Lung (tissue), 12 donors: Measurements from ENCODE around the gene NFATC2. TPM values are rescaled to one million over a fixed set of nuclear protein-coding genes. Genes with fewer than 3 reads are reported as not detected.

Experiments used
- ATAC-seq: fragments of 200-7000 bp; cut with Tn5 transposase; one replicate; pipeline ENCODE4 v1.9.1; 2020; ENCODE audit warnings: moderate number of reproducible peaks; ENCODE audit not compliant: insufficient read depth, low FRiP score
- DNase-seq, 3 donors: peaks; one replicate each; pipeline ENCODE4 v3.0.0-alpha.2; 2013 to 2017
- H3K27ac ChIP-seq, 2 donors: one replicate each; pipeline ENCODE4 v1.5.1; 2013; ENCODE audit warnings: mild to moderate bottlenecking in 2 of 2, moderate library complexity in 2 of 2, control low read depth in 1 of 2, inconsistent platforms in 1 of 2, low read depth in 1 of 2, low read length in 1 of 2
- H3K27me3 ChIP-seq, 3 donors: one replicate each; pipeline ENCODE4 v1.5.1; 2013; ENCODE audit warnings: low read length in 2 of 3; ENCODE audit not compliant: control insufficient read depth in 3 of 3, insufficient read depth in 3 of 3
- H3K36me3 ChIP-seq, 4 donors: one replicate each; pipeline ENCODE4 v1.5.1; 2013; ENCODE audit warnings: low read length in 4 of 4, mild to moderate bottlenecking in 1 of 4, moderate library complexity in 1 of 4; ENCODE audit not compliant: control insufficient read depth in 4 of 4, insufficient read depth in 4 of 4
- H3K4me1 ChIP-seq, 5 donors: one replicate each; pipeline ENCODE4 v1.5.1; 2013; ENCODE audit warnings: low read length in 5 of 5, mild to moderate bottlenecking in 2 of 5, moderate library complexity in 1 of 5; ENCODE audit not compliant: control insufficient read depth in 5 of 5, insufficient read depth in 5 of 5
- H3K4me3 ChIP-seq: one replicate; pipeline ENCODE4 v1.5.1; 2013; ENCODE audit warnings: mild to moderate bottlenecking, control low read depth, moderate library complexity
- H3K9ac ChIP-seq, 2 donors: one replicate each; pipeline ENCODE4 v1.5.1; 2013; ENCODE audit warnings: low read length in 2 of 2, control low read depth in 1 of 2; ENCODE audit not compliant: insufficient read depth in 1 of 2
- H3K9me3 ChIP-seq, 4 donors: one replicate each; pipeline ENCODE4 v1.5.1; 2013; ENCODE audit warnings: low read length in 3 of 4, mild to moderate bottlenecking in 1 of 4, moderate library complexity in 1 of 4; ENCODE audit not compliant: control insufficient read depth in 4 of 4, insufficient read depth in 3 of 4
- CTCF ChIP-seq: IDR thresholded peaks from 2 replicates; pipeline ENCODE4 v1.5.1; 2012; ENCODE audit warnings: mild to moderate bottlenecking; ENCODE audit errors: control extremely low read depth, extremely low read depth
- WGBS, 2 donors: extraction: QIAGEN DNeasy Blood & Tissue Kit; methylation state at CpG; one replicate each; pipeline ENCODE4 v1.1.7; 2013; 5-methylcytosine and 5-hydroxymethylcytosine counted together
- polyA plus RNA-seq, 2 donors: library from polyadenylated mRNA; stranded (reverse); fragments of 200-250 nt; gene quantifications; one replicate each; pipeline ENCODE4 v1.2.1, GENCODE V29; 2013
- total RNA-seq, 2 donors: library from RNA; depleted of rRNA in 1 of 2; stranded (reverse); fragments of >200 nt in 1 of 2; gene quantifications; one replicate each; pipeline ENCODE4 v1.2.1, GENCODE V29; 2014 to 2021
- donor health status: control.
- donor health status: control.
- donor health status: Bipolar disorder and iron deficiency.
- donor health status: healthy.
- donor health status: DM: yes; HTN: yes; CAD: no.

NFATC2 gene
- total and polyA plus RNA-seq, 4 donors, result 1.3 to 8.7 (median 4.7) TPM

- H3K27ac ChIP-seq, result no peak overlapping the region
- no peak overlapping the region for H3K9ac ChIP-seq
- H3K4me1 ChIP-seq, result peaks cover 0 to 23% (median 5%) of the 10 kb centered on the region in 5 donors
- H3K36me3 ChIP-seq, result peaks cover 0 to 7% (median 2%) of the 10 kb centered on the region in 4 donors
- WGBS, 2 donors, result 85 to 93% methylated on average over 6 of the region's 6 CpGs
- TF ChIP-seq CTCF, result no peak
- DNase-seq, result peak in 1 of 3 donors; percentile 7
- no peak overlapping the region for H3K4me3 ChIP-seq
- H3K9me3 ChIP-seq, result no peaks in the 10 kb centered on the region
- no peak for ATAC-seq
- no peaks in the 10 kb centered on the region for H3K27me3 ChIP-seq
These were observed 31.4 kb downstream of the NFATC2 start for GRCh38 chr20:51510936-51511605.

DNA sequence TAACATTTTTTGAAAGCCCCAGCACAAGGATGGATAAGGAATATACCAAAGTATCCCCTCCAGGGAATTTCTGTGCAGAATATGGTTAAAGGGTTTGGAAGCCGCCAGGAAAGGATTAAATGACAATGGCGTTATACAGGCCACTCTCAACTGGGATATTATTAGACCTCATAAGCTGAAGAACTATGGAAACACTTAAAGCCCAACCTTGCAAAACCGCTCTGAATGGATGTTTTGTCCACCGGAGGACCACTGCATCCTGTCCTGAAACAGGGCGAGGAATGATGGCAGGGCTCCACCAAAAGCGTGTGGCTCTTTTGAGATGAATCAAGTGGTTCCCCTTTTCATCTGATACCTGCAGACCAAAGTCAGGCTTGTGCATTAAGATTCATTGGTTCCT, 32.4 kb downstream of the NFATC2 start:
- peaks cover 0 to 4% (median 2%) of the 10 kb centered on the region in 4 donors for H3K36me3 ChIP-seq

DNA sequence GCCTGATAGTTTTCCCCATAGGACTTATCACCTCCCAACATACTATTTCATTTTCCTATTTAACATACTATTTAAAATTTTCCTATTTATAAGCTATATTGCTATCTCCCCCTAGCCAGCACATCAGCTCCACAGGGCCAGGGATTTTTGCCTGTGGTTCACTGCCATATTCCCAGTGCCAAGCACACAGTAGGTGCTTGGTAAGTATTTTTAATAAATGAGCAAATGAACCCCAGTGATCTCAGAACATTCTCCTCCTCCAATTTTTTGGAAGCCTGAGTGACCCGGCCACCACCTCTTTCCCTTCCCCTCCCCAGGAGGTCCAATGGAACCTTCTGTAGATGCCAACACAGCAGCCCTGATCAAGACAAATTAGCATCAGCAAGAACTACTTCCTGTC, 33.3 kb downstream of the NFATC2 start:
- Histone ChIP-seq H3K9ac (no peak overlapping the region), H3K4me1 (peaks cover 0 to 23% (median 5%) of the 10 kb centered on the region in 5 donors), H3K9me3 (no peaks in the 10 kb centered on the region), H3K27ac (no peak overlapping the region), H3K27me3 (no peaks in the 10 kb centered on the region), H3K4me3 (no peak overlapping the region), H3K36me3 (no peaks in the 10 kb centered on the region)
- DNase-seq (no peak), ATAC-seq (no peak)
- WGBS, 2 donors, result 96 to 100% methylated on average over 1 of the region's 1 CpG
- TF ChIP-seq CTCF, result no peak

More for the DNA sequence above, 32.4 kb downstream of the NFATC2 start:
- Histone ChIP-seq H3K9ac (no peak overlapping the region), H3K27me3 (no peaks in the 10 kb centered on the region), H3K9me3 (no peaks in the 10 kb centered on the region), H3K27ac (no peak overlapping the region), H3K4me1 (peaks cover 0 to 23% (median 5%) of the 10 kb centered on the region in 5 donors), H3K4me3 (no peak overlapping the region)
- TF ChIP-seq CTCF, result no peak
- DNase-seq, result peak in 1 of 3 donors; percentile 11
- WGBS, 2 donors, result 91 to 92% methylated on average over 6 of the region's 6 CpGs
- no peak for ATAC-seq
